Kidney (tissue), 14 donors: ENCODE data around the gene ARHGAP1. TPM values are rescaled to one million over a fixed set of nuclear protein-coding genes. Genes with fewer than 3 reads are reported as not detected.

Experiments used
- DNase-seq, 5 donors: peaks; one replicate each; pipeline ENCODE4 v3.0.0-alpha.2; 2013 to 2020
- FAIRE-seq: peaks from 2 replicates; lab custom pipeline; 2012; peaks lifted over from hg19 to GRCh38; lab: Jason Lieb, UNC
- H3K27ac ChIP-seq, 2 donors: one replicate each; pipeline ENCODE4 v1.7.0; 2013; ENCODE audit warnings: low read depth in 2 of 2, low read length in 2 of 2, inconsistent platforms in 1 of 2
- H3K27me3 ChIP-seq: one replicate; pipeline ENCODE4 v1.7.1; 2013; ENCODE audit warnings: low read length, inconsistent platforms; ENCODE audit not compliant: control insufficient read depth, insufficient read depth
- H3K36me3 ChIP-seq, 3 donors: one replicate each; pipeline versions ENCODE4 v1.7.0 to v1.7.1; 2013; ENCODE audit warnings: low read length in 3 of 3, control low read depth in 1 of 3, inconsistent platforms in 1 of 3; ENCODE audit not compliant: insufficient read depth in 3 of 3, control insufficient read depth in 2 of 3
- H3K4me1 ChIP-seq, 3 donors: one replicate each; pipeline versions ENCODE4 v1.7.0 to v1.7.1; 2013; ENCODE audit warnings: low read length in 3 of 3, inconsistent platforms in 1 of 3, low read depth in 1 of 3; ENCODE audit not compliant: control insufficient read depth in 2 of 3, insufficient read depth in 2 of 3
- H3K4me3 ChIP-seq, 3 donors: one replicate each; pipeline versions ENCODE4 v1.7.0 to v1.8.1; 2013; ENCODE audit warnings: low read length in 3 of 3, control low read depth in 1 of 3, inconsistent platforms in 1 of 3
- H3K9ac ChIP-seq, 3 donors: one replicate each; pipeline versions ENCODE4 v1.7.0 to v1.7.1; 2013; ENCODE audit warnings: low read length in 3 of 3, control low read depth in 1 of 3, inconsistent platforms in 1 of 3
- H3K9me3 ChIP-seq, 3 donors: one replicate each; pipeline versions ENCODE4 v1.7.0 to v1.7.1; 2013; ENCODE audit warnings: low read length in 3 of 3, control low read depth in 1 of 3, inconsistent platforms in 1 of 3; ENCODE audit not compliant: control insufficient read depth in 2 of 3, insufficient read depth in 1 of 3
- CTCF ChIP-seq: IDR thresholded peaks from 3 replicates; pipeline ENCODE4 v1.5.1; 2012; ENCODE audit warnings: mild to moderate bottlenecking, moderate library complexity, borderline replicate concordance; ENCODE audit not compliant: insufficient read depth; ENCODE audit errors: extremely low read depth
- intact Hi-C: fragments of 100-400 bp; cut with DNase I; formaldehyde crosslinking; loops from one replicate; pipeline ENCODE4 v1.11.1; 2022
- polyA plus RNA-seq: library from polyadenylated mRNA; stranded (reverse); fragments of 350-450 nt; fragmentation: Illumina TruSeq; extraction: RNeasy Lipid Tissue Mini Kit (QIAGEN cat#74804); gene quantifications from one replicate; pipeline ENCODE4 v1.2.3, GENCODE V29; 2014; ENCODE audit warnings: low read depth, low replicate concordance; ENCODE audit not compliant: insufficient read depth
- total RNA-seq: library from RNA; stranded (reverse); fragmentation: NEBNext Ultra II Directional; extraction: Animal tissue kit (Norgen Biotek cat#: 25700); gene quantifications from one replicate; pipeline ENCODE4 v1.2.1, GENCODE V29; 2021
- donor health status: control.
- donor health status: control.
- donor health status: control.
- donor health status: control.
- donor health status: control.
- donor health status: DM: yes; HTN: yes; CAD: no.
- donor health status: Normal renal cell carcinoma (clear cell type).

Gene ARHGAP1
- total and polyA plus RNA-seq, 2 donors from 2014 or later = 35.5 to 137 TPM

- no peak for FAIRE-seq
- Histone ChIP-seq H3K9me3 (no peaks in the 10 kb centered on the region), H3K27me3 (no peaks in the 10 kb centered on the region), H3K4me3 (no peak overlapping the region), H3K27ac (no peak overlapping the region), H3K9ac (no peak overlapping the region), H3K36me3 (peaks cover 0 to 2% (median 1%) of the 10 kb centered on the region in 3 donors), H3K4me1 (no peaks in the 10 kb centered on the region)
- no peak for DNase-seq
- intact Hi-C loops = no loop called here
- TF ChIP-seq CTCF = no peak
These were observed 36.2 kb upstream of the ARHGAP1 start for GRCh38 chr11:46736615-46737014.

- Histone ChIP-seq H3K36me3 (peaks cover 0 to 2% (median 0%) of the 10 kb centered on the region in 3 donors), H3K9ac (no peak overlapping the region), H3K4me3 (no peak overlapping the region), H3K9me3 (no peaks in the 10 kb centered on the region), H3K27me3 (no peaks in the 10 kb centered on the region), H3K4me1 (no peaks in the 10 kb centered on the region), H3K27ac (no peak overlapping the region)
- intact Hi-C loops = no loop called here
- no peak for FAIRE-seq
- DNase-seq = no peak
- no peak for TF ChIP-seq CTCF
These were observed 35.7 kb upstream of the ARHGAP1 start for GRCh38 chr11:46736146-46736545.

- intact Hi-C loops = no loop called here
- Histone ChIP-seq H3K27me3 (no peaks in the 10 kb centered on the region), H3K4me3 (no peak overlapping the region), H3K36me3 (no peaks in the 10 kb centered on the region), H3K9me3 (no peaks in the 10 kb centered on the region), H3K4me1 (no peaks in the 10 kb centered on the region), H3K9ac (no peak overlapping the region), H3K27ac (no peak overlapping the region)
- DNase-seq (peak in 1 of 5 donors; percentile 12), FAIRE-seq (no peak)
- TF ChIP-seq CTCF = no peak
These were observed 32.8 kb upstream of the ARHGAP1 start for GRCh38 chr11:46733234-46733633.

DNA sequence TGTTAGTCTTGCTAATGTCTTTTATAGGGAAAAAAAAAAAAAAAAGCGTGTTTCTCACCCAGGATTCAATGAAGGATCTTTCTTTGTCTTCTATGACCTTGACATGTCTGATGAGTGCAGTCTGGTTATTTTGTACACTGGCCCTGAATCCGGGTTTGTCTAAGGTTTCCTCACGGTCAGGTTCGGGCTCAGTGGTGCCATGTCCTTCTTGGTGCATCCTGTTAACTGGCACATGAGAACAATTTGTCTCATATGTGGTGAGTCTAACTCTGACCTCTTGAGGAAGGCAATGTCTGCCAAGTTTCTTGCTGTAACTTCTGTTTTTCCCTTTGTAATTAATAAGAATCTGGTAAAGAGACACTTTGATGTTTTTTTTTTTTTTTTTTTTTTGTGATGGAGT is 31.1 kb upstream of the ARHGAP1 start:
- TF ChIP-seq CTCF = no peak
- Histone ChIP-seq H3K9ac (no peak overlapping the region), H3K27ac (no peak overlapping the region), H3K4me3 (no peak overlapping the region), H3K36me3 (no peaks in the 10 kb centered on the region), H3K9me3 (no peaks in the 10 kb centered on the region), H3K4me1 (no peaks in the 10 kb centered on the region), H3K27me3 (no peaks in the 10 kb centered on the region)
- intact Hi-C loops = no loop called here
- peak in 1 of 5 donors; percentile 7 for DNase-seq
- no peak for FAIRE-seq
